Stimulated activated CD4-positive, alpha-beta T cell treated with anti-CD3 and anti-CD28 coated beads, Interleukin-12 subunit alpha, Interleukin-12 subunit beta, amount 100 ng/mL, for 48 hours (primary cell): ENCODE measurements around the gene PLCB1.
"Not testable (repeated sequence)": the region's sequence is repeated elsewhere in the genome, so short reads cannot be mapped to it uniquely, and the experiment has no call there.

Source experiments
- DNase-seq, 3 donors: peaks; one replicate each; pipeline ENCODE4 v3.0.0-alpha.2; 2020; ENCODE audit warnings: low read depth in 2 of 3, low spot score in 1 of 3

PLCB1 gene

GRCh38 chr20:8131598-8132483, at the start of gene PLCB1:
Gene PLCB1 (plus strand): TSS chr20:8132266. CDS start chr20:8132652, 386 bp downstream.
- peak; percentile 56 to 60 (median 60) for DNase-seq

DNA sequence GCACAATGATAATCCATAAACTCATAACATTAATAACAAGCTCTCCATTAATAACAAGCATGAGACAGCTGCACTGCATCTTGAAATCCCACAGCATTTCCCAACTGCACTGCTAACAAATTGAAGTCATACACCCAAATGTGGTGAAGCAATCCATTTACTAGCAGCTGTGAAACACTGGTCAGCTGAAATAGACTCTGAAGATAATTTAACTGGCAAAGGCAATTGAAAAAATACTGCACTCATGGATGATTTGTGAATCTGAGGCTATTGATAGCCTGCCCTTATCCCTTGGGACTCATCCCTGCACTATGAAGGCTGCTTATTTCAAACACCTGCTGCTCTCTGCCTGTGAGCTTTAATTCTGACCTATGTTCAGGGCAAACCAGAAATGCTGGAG, 49.1 kb upstream of the PLCB1 start:
- no peak for DNase-seq

DNA sequence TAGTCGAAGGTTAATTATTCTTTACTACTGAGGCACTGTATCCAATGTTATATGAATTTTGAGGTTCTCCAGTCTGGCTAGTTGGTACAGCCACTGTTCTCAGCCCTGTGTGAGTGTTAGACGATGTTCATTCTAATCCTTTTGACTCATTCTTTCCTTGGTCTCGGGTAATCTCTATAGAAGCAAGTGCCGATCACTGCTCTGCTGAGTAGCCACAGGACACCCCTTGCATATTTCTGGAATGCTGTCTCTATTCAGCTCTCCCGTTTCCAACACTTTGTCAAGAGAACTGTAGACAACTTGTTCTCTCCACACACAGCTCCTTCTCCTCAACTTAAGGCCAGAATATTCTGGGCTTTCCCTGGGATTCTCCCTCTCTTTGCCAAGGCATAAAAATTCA, 42.4 kb upstream of the PLCB1 start:
- no peak for DNase-seq

DNA sequence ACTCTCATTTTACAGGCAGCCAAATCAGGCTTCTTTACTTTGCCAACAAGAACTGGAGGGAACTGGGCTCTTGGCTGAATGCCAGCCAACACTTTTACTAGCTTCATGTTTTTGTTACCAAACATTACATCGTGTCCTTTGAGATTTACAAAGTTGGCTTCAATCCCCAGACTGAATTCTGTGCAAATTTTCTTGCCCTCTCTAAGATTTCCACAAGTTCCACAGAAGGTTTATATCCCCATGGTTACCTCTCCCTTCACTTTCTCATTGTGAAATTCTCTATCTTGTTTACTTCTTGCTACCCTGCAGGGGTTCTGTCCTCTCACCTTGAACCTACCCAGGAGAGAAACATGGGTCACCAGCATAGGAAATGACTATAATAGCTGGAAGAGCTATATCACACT, 37.6 kb upstream of the PLCB1 start:
- no peak for DNase-seq

- DNase-seq: no peak
Measured at GRCh38 chr20:8094850-8095249, 37.2 kb upstream of the PLCB1 start.

- DNase-seq: no peak
Measured at GRCh38 chr20:8095648-8096572, 36.2 kb upstream of the PLCB1 start.

- no peak for DNase-seq
Measured at GRCh38 chr20:8097307-8097706, 34.8 kb upstream of the PLCB1 start.

GRCh38 chr20:8104252-8104651, 27.8 kb upstream of the PLCB1 start:
- no peak for DNase-seq

GRCh38 chr20:8114612-8115011, 17.5 kb upstream of the PLCB1 start:
- not testable (repeated sequence) for DNase-seq

- no peak for DNase-seq
Measured at GRCh38 chr20:8115436-8115835, 16.6 kb upstream of the PLCB1 start.

DNA sequence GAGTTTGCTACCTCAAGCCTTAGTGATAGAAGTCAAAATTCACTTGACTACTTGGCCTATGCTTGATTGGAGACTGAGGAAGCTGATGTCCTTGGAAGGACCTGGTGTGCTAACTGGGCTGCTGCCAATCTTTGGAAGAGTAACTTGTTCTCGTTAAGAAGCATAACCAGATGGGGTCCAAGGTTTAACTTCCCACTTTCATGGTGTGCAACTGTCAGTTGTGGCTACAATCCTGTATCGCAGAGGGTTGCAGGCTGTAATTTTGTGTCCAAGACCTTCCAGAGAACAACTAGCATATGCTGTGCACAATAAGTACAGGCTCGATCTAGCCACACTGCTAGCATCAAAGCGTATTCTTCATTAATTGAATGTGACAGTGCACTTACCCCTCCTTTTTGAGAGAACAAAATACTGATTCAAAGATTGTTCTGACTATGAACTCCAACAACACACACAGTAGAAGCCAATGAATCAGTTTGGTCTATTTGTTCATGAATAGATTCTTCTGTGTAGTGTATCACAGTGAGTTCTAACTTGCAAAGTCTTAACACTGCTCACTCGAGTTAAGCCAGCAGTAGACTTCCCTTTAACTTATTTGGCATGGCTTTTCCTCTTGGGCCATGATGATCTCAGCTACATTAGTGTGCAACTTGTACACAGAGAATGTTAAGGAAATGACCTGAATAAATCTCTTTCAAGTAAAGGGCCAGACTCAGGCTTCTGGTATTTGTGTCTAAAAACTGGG, 15.8 kb upstream of the PLCB1 start:
- DNase-seq: no peak

DNA sequence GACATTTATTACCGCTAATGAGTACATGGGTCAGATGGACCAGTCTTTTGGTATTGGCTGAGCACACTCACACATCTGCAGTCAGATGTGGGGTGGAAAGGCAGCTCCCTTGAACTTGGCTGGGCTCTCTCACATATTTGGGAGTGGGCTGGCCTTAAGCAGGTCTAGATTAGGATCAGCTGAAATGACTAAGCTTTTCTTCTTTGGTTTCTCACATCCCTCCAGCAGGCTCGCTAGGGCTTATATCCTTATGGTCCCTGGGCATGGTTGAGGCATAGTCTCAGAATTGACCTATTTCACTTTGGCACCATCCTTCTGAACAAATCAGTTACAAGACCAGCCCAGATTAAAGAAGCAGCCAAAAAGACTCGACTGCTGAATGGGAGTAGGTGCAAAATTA, 14.4 kb upstream of the PLCB1 start:
- DNase-seq: no peak

DNA sequence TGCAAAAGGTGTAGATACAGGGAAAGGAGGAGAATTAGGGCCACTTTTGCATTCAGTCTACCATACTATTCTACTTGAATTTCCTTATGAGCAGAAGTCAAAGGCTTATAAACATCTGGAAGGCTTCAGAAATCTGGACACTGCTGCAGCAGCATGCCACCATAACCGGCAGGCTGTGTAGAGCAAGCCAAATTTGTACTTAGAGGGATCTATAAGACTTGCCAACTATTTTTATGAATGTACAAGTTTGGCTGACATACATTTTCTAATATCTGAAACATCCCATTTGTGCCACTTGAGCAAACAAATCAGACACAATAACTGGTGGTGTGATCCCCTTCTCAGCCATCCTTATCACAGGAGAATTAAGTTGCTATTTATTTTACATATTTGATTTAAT, 14.0 kb upstream of the PLCB1 start:
- no peak for DNase-seq

GRCh38 chr20:8118760-8119159, 13.3 kb upstream of the PLCB1 start:
- no peak for DNase-seq

GRCh38 chr20:8121666-8122065, 10.4 kb upstream of the PLCB1 start:
- DNase-seq: no peak

DNA sequence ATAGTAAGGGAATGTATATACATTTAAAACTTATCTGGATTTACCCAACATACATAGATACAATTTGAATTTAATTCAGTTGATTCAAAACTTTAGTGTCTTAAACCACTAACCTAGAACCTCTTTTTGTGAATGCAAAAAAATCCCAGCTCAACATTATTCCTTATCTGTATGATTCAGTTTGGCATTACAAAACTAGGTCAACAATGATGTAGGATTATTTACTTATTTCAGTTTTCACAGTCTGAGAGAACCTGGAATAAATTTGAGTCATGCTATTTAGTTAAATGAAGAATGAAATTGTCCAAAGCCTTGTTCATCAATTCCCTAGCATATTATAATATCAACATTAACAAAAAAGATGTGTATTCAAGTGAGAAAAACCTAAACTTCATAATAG, 7.4 kb upstream of the PLCB1 start:
- DNase-seq: no peak

GRCh38 chr20:8126181-8126580, 5.9 kb upstream of the PLCB1 start:
- DNase-seq: no peak

DNA sequence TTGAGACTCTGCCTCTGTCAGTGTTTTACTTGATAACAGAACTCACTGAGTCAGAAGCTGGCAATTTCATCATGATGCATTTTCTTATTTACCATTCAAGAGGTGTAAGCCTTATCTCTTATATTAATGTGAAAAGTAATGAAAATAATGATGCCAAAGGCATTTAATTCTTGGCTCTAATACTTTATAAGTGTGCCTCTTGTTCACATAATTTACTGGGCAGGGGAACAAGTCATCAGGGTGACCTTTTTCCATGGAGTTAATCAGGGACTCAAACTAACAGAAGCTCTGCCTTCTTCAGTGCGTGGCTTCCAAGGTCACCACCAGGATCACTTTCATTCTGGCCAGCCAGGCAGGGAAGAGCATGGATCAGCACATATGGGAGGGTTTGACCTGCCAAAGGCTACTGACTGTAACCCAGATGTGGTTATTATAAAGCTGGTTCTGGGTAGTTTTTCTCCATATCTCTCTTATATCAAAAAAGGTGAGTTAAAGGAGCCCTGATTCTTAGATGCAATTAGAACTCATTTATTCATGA, 5.2 kb upstream of the PLCB1 start:
- DNase-seq: no peak

- peak in 1 of 3 donors; percentile 14 for DNase-seq
Measured at GRCh38 chr20:8127553-8128255, 4.4 kb upstream of the PLCB1 start.

- no peak for DNase-seq
Measured at GRCh38 chr20:8128291-8129060, 3.6 kb upstream of the PLCB1 start.
